ENCODE measurements around the gene SYNM. TPM values are rescaled to one million over a fixed set of nuclear protein-coding genes. Genes with fewer than 3 reads are reported as not detected.

The SYNM gene
- total RNA-seq, 4 donors from 2014 or later: 4.7 to 32.8 (median 10.7) TPM

- intact Hi-C loops (cut with DNase I; ENCODE audit: low total_unique reads): no loop called here
- WGBS, 2 donors: 89 to 91% methylated on average over 11 of the region's 11 CpGs
- TF ChIP-seq CTCF (IDR thresholded peaks at IDR 0.05) (no peak), POLR2A (IDR thresholded peaks at IDR 0.05) (no peak)
- H3K4me3 ChIP-seq (ENCODE audit: low read depth, poor library complexity, severe bottlenecking): no peak overlapping the region
- peak in 1 of 2 donors; percentile 60 for DNase-seq (ENCODE audit: low spot score in 2 of 2)
Observed at GRCh38 chr15:99087405-99087943, 17.4 kb upstream of the SYNM start.

GRCh38 chr15:99090011-99090699, 14.7 kb upstream of the SYNM start:
- WGBS, 2 donors: 68 to 75% methylated on average over 3 of the region's 3 CpGs
- intact Hi-C loops (cut with DNase I; ENCODE audit: low total_unique reads): no loop called here
- TF ChIP-seq POLR2A (IDR thresholded peaks at IDR 0.05): no peak
- no peak for TF ChIP-seq CTCF (IDR thresholded peaks at IDR 0.05)
- DNase-seq (ENCODE audit: low spot score in 2 of 2): peak in 1 of 2 donors; percentile 67
- H3K4me3 ChIP-seq (ENCODE audit: low read depth, poor library complexity, severe bottlenecking): no peak overlapping the region

GRCh38 chr15:99090938-99091337, 13.9 kb upstream of the SYNM start:
- intact Hi-C loops (cut with DNase I; ENCODE audit: low total_unique reads): no loop called here
- TF ChIP-seq CTCF (IDR thresholded peaks at IDR 0.05) (no peak), POLR2A (IDR thresholded peaks at IDR 0.05) (no peak)
- peak in 1 of 2 donors; percentile 45 for DNase-seq (ENCODE audit: low spot score in 2 of 2)
- no peak overlapping the region for H3K4me3 ChIP-seq (ENCODE audit: low read depth, poor library complexity, severe bottlenecking)
- 83 to 85% methylated on average over 1 of the region's 1 CpG for WGBS, 2 donors

GRCh38 chr15:99092554-99093172, 12.2 kb upstream of the SYNM start:
- TF ChIP-seq POLR2A (IDR thresholded peaks at IDR 0.05) (no peak), CTCF (IDR thresholded peaks at IDR 0.05) (no peak)
- intact Hi-C loops (cut with DNase I; ENCODE audit: low total_unique reads): no loop called here
- 74 to 79% methylated on average over 13 of the region's 13 CpGs for WGBS, 2 donors
- peak in 1 of 2 donors; percentile 60 for DNase-seq (ENCODE audit: low spot score in 2 of 2)
- no peak overlapping the region for H3K4me3 ChIP-seq (ENCODE audit: low read depth, poor library complexity, severe bottlenecking)

- intact Hi-C loops (cut with DNase I; ENCODE audit: low total_unique reads): no loop called here
- 61 to 78% methylated on average over 3 of the region's 3 CpGs for WGBS, 2 donors
- H3K4me3 ChIP-seq (ENCODE audit: low read depth, poor library complexity, severe bottlenecking): no peak overlapping the region
- no peak for DNase-seq (ENCODE audit: low spot score in 2 of 2)
- TF ChIP-seq CTCF (IDR thresholded peaks at IDR 0.05) (no peak), POLR2A (IDR thresholded peaks at IDR 0.05) (no peak)
Observed at GRCh38 chr15:99095626-99096025, 9.3 kb upstream of the SYNM start.
